Ammon's horn (tissue), 1 donor: ENCODE measurements around the gene LY6G6C.

Experiments used
- DNase-seq: peaks from one replicate; pipeline ENCODE4 v3.0.0-alpha.2; 2016; ENCODE audit warnings: low spot score

LY6G6C gene

DNA sequence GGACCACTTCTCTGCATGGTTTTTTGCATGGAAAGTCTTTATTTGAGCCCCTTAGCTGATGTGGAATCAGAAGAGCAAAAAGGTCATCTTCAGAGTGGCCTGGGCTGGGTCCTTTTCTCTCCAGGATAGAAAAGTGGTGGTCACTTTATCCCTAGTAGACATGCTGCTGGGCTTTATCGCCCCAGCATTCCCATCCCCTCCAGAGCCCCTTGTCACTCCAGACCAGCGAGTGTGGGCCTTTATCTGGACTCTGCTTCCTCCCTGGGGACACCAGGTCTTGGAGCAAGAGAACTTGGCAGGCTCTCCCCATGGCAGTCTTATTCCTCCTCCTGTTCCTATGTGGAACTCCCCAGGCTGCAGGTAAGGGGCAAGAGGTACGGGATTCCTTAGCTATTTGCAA is 14.9 kb downstream of the LY6G6C start, which contains the start of gene LY6G6F:
Gene LY6G6F (plus strand): TSS at position 268 of the 400 bp plus-strand sequence. CDS start 41 bp downstream, at position 309.
- no peak for DNase-seq

DNA sequence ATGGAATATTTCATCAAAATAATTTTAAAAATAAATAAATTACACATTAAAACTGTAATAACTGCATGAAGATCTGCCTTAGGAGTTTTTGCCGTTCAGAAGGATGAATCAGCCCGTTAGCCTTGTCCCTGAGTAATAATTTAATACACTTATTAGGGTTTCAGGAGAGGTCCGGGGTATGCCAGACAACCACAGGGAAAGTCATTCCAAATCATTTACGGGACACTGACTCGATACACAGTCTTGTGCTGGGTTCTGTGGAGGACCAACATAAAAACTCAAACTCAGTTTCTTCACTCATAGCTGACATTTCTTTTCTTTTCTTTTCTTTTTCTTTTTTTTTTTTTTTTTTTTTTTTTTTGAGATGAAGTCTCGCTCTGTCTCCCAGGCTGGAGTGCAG is 15.6 kb downstream of the LY6G6C start:
- DNase-seq = no peak

DNA sequence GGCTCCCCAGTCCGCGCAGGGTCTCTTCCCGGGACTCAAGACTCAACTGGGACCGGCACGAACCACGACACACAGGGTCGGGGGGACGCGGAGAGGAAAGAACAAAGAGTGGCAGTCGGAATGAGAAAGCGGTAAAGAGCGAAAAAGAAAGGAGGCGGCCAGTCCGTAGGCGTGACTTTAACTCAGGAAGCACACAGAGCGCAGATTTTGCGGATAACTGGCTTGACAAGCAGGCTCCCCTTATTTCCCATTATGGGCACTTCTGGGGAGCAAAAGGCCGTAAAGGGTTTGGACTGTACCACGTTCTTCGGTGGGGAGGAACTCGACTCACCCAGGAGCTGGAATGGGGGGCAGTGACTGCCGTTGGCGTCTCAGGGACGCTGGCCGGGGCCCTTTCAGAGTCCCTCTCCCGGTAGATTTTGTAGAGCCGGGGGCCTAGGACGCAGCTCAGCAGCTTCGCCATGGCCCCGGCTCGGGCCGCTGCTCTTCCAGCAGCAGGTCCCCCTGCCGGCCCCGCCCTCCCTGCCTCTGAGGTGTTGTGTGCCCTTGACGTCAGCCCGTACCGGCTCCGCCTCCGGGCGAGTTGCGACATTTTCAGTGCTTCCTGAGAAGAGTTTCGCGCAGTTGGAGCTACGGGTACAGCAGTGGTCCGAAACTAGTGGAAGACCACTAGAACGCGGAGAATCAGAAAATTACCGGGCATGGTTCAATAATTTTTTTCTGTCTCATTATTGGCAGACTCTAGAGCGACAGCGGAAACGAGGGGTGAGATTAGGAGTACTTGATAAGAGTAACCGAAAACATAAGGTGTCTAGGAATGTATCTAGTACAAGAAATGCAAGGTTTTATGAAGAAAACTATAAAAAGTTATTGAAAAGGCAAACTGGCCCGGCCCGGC is 18.5 kb downstream of the LY6G6C start, which contains the start of gene ABHD16A:
Gene ABHD16A (minus strand): TSS at position 506 of the 898 bp plus-strand sequence. CDS start 43 bp downstream, at position 463.
- DNase-seq = peak; percentile 99

DNA sequence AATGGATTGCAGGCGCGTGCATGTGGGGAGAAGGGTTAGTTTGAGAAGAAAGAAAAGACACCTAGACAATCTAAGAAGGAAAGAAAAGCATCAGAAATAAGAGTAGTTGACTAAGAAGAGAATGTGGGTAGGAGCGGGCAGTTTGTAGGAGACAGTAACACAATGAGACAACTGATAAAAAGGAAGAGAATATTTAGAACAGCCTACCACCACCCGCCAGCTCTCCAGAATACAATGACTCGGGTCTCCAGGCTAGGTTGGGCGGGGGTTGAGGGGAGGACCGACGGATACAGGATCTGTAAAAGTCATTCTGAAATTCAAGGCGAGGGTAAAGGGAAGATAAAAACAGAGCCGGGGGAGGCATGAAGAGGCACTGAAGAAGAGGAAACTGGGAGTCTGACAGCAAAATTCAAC is 19.1 kb downstream of the LY6G6C start:
- no peak for DNase-seq

DNA sequence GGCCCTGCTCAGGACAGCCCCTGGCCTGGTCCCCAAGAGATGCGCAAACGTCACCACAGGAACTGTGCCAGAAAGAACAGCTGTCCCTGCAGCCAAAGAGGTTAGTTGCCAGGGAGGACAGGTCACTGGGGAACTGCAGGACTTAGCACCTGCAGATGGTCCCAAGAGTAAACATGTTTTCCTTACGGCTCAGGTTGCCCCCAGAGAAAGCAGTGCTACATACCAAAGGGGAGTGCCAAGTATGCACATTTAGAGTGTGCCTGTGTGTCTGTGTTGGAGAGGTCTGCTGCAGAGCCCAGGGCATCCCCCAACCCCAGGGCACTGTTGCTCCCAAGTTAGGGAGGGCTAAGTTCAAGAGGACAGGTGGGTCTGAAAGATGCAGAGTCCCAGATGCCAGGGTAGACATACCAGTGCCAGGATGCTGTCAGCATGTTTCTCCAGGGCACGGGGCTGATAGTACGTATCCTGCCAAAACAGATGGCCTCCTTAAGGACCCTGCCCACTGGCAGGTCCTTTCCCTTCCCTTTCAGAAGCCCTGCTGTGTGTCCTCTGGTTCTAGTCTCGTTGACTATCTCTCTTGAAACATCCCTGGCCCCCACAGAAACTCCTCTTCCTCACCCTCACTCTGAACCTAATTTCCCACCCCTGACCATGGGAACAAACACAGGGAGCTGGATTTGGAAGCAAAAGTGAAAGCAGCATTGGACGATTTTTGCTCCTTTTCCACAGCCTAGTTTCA is 19.7 kb downstream of the LY6G6C start:
- no peak for DNase-seq

DNA sequence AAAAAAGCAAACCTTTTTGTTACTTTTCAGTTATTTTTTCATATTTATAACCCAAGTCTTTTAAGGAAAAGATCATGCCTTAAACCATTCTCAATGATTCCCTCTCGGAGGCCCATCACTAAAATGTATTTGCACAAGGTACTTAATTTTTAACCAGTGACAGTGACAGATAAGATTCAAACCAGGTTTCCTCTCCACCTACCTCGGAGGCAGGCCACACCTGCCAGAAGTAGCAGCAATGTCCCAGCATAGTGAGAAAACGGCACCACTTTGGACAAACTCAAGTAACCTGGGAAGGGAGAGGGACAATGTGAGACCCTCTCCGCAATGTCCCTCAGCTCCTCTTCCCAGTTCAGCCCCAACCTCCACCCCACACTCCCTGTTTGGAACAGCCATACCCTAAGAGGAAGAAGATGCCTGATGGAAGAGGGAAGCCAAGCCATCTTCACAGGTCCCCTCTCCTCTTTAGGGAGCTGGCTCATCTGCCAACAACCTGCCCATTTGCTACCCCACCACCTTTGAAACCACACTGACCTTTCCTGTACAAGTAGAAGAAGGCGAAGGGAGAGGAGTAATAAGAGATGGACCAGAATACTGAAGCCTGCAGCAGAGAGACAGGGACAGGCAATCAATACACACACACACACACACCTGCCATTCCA is 20.7 kb downstream of the LY6G6C start:
- no peak for DNase-seq

DNA sequence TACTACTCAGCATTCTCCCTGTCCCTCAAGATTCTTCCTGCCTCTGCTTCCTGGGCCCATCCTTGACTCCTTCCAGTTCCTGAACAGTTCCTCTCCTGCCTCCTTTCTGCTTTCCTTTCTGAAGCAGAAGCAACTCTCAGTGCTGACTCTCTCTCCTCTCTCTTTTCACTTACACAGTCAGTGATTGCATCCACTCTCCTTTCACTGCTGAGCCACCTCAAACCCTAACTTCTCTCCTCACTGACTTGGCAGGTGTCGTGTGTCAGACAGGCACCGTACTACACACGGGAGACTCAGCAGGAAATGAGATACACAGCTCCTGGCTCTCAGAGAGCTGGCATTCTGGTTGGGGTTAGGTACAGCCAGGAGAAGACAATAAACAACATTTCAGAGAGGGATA is 24.0 kb downstream of the LY6G6C start:
- DNase-seq = no peak

DNA sequence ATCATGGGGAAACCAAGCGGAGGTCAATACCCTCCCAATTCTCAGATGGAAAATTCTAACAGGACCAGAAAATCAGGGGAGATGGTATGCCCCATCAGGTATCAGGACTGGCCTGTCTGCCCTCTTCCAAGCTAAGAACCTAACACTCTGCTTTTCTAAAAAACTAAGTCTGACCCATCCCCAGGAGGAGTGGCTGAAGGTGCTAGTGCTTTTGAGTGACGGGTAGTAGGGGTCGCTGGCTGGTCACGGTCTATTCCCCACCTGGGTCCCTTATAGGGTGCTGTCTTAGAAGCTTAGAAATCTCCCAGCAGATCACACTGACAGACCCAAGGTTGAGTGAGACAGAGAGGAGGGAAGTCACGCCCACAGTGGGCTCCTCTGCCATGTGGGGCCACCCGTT is 28.0 kb downstream of the LY6G6C start:
- no peak for DNase-seq

DNA sequence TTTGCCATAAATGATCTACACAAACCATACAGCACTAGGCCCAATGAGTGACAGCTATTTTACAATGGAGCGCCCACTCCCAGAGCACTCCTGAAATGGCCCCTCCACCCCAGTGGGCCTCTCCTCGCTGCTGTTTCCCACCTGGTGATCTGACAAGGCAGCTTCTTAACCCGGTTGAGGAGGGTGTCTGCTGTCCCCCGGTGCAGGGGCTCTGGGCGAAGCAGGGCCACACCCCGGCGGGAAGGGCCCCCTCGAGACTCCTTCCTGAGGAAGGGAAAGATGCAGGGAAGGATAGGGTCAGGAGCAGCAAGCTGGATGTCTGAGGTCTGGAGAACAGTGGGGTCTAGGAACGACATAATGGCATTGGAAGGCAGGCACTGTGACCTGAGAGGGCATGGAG is 28.7 kb downstream of the LY6G6C start:
- DNase-seq = no peak

DNA sequence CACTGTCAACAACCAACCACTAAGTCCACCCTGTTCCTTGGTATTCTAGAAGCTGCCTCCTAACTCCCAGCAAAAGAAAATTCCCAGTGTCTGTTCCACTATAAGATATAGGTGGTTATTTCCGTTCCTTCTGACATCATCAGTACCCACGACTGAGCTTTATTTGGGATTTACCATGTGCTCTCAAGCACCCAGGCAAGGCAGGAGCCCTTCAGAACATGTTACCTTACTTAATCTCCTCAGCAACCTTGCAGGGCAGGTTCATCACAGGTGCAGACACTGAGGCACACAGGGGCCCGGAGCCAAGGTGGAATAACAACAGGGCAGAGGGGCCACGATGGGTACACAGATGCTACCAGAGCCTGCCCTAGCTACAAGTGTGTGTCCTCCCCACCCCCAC is 29.2 kb downstream of the LY6G6C start:
- no peak for DNase-seq

DNA sequence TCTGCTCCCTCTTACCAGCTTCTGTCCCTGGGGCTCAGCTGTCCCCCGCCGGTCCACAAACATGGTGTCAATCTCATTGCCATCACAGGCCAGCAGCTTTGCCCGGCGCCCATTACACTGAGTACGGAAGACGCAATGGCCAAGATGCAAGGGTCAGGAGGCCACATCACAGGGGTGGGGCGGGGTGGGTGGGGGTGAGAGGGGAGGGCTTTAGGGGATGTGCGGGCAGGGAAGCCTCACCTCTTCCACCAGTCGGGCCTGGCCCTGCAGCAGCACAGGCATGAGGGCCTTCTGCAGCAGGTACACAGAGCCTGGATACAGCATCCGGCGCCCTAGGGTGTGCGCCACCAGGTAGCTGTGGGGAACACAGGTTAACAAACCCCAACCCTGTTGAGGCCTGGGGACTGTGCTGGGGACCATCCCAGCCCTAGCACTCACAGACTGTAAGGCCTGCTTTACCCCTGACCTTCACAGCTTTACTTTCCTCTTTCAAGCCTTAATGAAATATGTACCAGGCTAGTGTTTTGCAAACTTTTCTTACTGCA is 29.9 kb downstream of the LY6G6C start:
- DNase-seq = no peak

DNA sequence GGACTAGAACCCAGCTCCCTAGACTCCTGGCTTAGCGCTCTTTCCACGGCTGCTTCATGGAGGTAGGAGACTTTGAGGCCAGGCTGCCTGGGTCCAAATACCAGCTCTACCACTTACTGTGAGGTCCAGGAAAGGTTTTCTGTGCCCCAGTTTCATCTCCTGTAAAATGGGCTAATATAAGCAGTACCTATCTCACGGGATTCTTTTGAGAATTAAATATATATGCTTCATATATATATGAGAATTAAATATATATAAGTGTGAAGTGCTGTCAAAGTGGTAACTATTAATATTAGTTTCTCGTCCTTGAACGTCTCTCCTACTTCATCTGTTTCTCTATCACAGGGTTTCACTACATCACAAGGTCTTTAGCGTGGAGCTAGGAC is 30.5 kb downstream of the LY6G6C start:
- DNase-seq = no peak

DNA sequence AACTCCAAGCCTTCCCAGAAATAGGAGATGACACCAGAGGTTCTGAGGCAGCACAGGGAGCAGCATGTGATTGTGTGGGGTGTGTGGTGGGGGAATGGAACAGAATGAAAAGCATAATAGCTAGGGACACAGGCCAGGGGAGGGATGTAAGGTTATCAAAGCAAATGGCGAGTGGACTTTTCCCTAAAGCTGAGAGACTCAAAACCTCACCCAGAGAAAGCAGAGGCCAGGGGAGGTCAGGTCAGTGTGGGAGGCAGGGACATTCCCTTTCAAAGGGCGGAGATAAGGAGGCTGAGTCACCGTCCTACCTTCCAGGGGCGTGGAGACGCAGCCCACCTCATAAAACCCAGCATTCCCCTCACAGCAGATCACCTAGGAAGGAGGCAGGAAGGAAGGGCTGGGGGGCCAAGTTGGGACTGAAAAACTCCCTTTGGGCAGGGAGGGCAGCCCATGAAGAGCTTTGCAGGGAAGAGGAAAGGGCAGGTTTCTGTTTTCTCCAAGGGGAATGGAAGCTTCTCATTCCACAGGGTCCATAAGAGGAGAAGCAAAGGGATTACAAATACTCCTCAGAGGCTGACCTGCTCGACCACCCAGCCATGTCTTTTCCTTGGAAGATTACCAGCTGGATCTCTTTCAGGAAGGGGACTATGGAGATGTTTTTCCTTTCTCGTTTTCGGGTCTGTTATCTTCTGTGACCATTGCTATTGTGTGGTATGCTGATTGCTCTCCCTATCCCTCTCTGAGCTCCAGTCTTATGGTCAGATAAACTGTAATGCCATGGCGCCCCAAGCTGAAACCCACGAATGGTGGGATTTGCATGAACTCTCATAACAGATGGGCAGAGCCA is 31.1 kb downstream of the LY6G6C start:
- no peak for DNase-seq

DNA sequence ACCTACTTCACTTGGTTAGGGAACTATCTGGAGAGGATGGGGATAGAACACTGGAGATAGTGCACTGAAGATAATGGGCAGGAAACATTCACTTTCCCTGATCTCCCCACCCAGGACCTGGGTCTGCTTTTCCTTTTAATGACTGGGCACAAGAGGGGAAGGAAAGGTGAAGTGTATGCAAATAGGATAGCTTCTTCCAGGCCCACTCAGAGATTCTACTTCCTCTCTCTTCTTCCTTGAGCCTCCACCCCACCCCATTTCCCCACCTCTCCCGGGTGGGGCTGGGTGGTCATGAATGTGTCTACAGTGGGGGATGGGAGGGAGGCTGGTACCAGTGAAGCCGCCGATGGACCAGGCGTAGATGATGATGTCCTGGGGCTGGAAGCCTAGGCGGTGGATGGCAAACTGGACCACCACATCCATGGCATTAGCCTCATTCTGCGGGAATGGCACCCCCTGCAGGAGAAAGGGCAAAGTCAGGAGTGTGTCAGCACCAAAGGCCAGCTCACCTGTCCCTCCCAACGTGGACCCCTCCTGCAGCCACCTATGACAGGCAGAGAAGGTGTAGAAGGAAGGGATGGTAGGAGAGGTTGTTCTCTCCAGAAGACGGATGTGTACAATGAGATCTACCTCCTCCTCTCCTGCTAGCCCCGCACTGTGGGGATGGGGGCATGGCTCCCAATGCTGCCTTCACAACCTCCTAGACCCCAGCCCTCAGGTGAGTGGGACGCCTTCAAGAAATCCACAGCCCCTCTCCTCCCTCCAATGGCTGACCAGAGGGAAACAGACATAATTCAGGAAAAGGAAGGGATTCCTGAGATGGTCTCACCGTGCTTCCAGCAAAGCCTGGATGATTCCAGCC is 32.1 kb downstream of the LY6G6C start:
- DNase-seq = no peak

DNA sequence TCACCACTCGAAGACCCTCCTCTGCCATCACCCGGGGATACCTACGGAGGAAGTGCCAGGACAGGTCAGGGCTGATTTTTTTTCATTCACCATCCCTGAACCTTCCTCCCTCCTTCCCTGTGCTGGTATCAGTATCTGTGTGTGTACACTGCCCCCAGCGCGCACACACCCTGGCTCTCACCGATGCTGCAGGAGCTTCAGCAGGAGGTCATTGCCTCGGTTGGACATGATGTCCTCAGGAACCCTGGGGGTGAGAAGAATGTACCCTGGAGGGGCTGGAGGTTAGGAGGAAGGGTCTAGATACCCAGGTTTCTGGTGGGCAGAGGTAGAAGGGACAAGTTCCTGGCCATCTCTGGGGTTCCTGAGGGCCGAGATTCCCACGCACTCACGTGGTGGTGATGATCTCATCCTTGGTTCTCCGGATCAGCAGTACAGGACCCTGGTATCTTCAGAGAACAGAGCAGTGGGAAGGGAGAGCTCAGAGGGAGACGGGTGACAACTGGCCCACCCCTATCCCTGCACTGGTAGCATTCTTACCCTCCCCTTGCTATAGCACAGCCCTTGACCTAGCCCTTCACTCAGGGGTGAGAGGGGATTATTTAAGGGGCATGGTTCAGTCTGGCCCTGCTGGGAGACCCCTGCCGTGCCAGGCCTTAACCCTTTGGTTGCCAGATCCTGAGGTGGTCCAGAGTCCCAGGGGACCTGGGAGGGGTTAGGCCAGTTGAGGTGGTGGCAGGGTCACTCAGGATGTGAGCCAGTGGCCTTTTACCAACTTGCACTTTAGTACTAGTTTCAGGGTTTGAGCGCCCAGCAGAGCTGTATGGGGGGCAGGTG is 33.5 kb downstream of the LY6G6C start:
- DNase-seq = no peak

DNA sequence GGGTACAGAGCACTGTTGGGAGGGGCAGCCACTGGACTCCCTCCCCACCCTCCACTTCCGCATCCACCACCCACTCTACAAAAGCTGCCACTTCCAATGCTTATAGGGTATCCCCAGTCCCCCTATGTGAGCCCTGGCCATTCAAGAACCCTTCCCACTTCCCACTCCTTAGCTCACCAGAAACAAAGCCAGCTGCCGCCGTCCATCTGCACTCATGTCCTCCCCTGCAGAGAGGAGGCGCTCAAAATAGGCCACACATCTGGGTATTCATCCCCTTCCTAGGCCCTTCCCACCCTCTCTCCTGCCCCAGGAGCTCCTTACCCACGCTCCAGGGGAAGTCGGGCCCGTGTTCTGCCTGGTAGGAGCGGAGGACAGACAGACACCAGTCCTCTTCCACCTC is 34.2 kb downstream of the LY6G6C start:
- no peak for DNase-seq

DNA sequence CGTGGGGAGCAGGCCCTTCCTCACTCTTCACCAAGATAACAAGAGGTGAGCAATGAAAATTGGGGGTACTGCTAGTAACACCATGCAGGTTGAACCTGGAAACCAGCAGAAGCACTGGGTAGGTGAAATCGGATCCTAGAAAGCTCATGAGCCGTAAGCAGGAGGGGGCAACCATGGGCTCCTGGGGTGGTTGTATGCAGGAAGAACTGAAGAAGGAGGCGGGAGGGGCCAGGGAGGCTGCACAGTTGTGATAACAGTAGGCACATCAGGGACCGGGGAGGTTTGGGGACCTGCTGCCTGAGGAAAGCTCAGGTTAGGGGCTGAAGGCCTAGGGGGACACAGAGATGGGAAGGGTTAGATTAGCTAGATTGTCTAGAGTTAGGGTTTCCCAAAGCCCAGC is 35.1 kb downstream of the LY6G6C start:
- no peak for DNase-seq

DNA sequence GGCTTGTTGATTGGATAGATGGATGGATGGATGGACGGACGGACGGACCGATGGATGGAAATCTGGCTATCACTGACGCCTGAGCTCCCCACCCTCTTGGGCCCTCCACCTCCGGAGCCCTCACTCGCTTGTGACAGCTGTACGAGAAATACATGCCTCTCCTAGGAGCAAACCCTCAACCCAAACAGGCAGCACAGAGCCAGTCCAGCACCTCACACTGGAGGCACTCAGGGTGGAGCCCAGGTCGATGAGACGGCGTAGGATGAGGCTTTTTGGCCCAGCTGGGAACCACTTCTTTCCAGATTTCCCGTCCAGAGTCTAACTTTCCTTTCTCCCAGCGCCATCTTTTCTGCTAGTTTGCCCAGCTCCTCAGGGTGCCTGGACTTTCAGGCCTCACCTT is 38.0 kb downstream of the LY6G6C start:
- no peak for DNase-seq

DNA sequence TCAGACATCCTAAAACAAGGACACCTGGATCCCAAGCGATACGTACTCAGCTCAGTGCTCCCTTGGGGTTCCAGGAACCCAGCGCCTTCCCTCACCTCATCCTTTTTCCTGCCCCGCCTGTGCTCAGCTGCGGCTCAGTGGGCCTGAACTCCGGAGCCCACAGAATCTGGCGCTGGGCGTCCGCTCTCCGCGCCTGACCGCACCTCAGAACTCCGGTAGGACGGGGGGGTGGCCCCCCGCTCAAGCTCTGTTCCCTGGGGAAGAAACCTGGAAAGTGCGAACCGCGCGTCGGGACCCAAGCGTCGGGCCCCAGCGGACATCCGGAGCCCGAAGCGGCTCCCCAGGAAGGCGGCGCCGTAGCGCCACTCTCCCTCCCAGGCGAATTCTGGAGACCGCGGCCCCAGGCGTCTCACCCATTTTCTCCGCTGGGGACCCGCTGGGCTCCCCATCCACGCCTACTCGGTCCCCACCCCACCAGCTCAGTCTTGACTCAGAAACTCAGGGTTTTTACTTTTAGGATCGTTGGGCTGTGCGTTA is 40.3 kb downstream of the LY6G6C start:
- peak; percentile 32 for DNase-seq
